GM19395 (cell line): ENCODE measurements around the gene ZMIZ1.
A peak's percentile ranks its signal among the peaks of the same experiment; 100 is the strongest.

Experiments used
- ATAC-seq: cut with Tn5 transposase; IDR thresholded peaks from one replicate; pipeline ENCODE4 v1.9.1; 2021; ENCODE audit warnings: mild to moderate bottlenecking, moderate library complexity; ENCODE audit not compliant: unreplicated experiment

The ZMIZ1 gene

GRCh38 chr10:79301754-79302530 is 233.2 kb downstream of the ZMIZ1 start:
- no peak for ATAC-seq

- ATAC-seq: no peak
These were observed 235.1 kb downstream of the ZMIZ1 start for GRCh38 chr10:79303631-79304478.

GRCh38 chr10:79304479-79305087 is 235.8 kb downstream of the ZMIZ1 start:
- no peak for ATAC-seq

GRCh38 chr10:79305515-79305914 is 236.7 kb downstream of the ZMIZ1 start:
- ATAC-seq: no peak

- no peak for ATAC-seq
These were observed 237.2 kb downstream of the ZMIZ1 start for GRCh38 chr10:79305988-79306387.

GRCh38 chr10:79306644-79307220 is 238.0 kb downstream of the ZMIZ1 start:
- no peak for ATAC-seq

- no peak for ATAC-seq
These were observed 239.2 kb downstream of the ZMIZ1 start for GRCh38 chr10:79308016-79308415.

- no peak for ATAC-seq
These were observed 240.4 kb downstream of the ZMIZ1 start for GRCh38 chr10:79308969-79309665.

- no peak for ATAC-seq
These were observed 241.6 kb downstream of the ZMIZ1 start for GRCh38 chr10:79310200-79310865.

GRCh38 chr10:79310911-79311573 is 242.3 kb downstream of the ZMIZ1 start:
- ATAC-seq: no peak

- no peak for ATAC-seq
These were observed 243.0 kb downstream of the ZMIZ1 start for GRCh38 chr10:79311581-79312407.

- no peak for ATAC-seq
These were observed 243.9 kb downstream of the ZMIZ1 start for GRCh38 chr10:79312601-79313187.

- no peak for ATAC-seq
These were observed 244.6 kb downstream of the ZMIZ1 start for GRCh38 chr10:79313320-79313719.

- no peak for ATAC-seq
These were observed 245.2 kb downstream of the ZMIZ1 start for GRCh38 chr10:79313911-79314439.

GRCh38 chr10:79314761-79315601 is 246.2 kb downstream of the ZMIZ1 start:
- no peak for ATAC-seq

GRCh38 chr10:79315602-79315920 is 246.8 kb downstream of the ZMIZ1 start:
- no peak for ATAC-seq

GRCh38 chr10:79316671-79317431 is 248.1 kb downstream of the ZMIZ1 start:
- ATAC-seq: peak; percentile 70
